NT2/D1 (cell line): ENCODE measurements around the gene CDC42EP4.

Experiments used
- DNase-seq: peaks from one replicate; pipeline ENCODE4 v3.0.0-alpha.2; 2011; ENCODE audit warnings: low read depth, low spot score
- H3K27me3 ChIP-seq: 2 replicates; pipeline ENCODE4 v1.6.0; 2011; ENCODE audit warnings: mild to moderate bottlenecking; ENCODE audit not compliant: insufficient read length, insufficient read depth
- H3K36me3 ChIP-seq: 2 replicates; pipeline ENCODE4 v1.6.1; 2011; ENCODE audit warnings: mild to moderate bottlenecking, low read length, mixed read lengths; ENCODE audit not compliant: insufficient read depth, insufficient read length
- H3K4me1 ChIP-seq: 2 replicates; pipeline ENCODE4 v1.5.1; 2011; ENCODE audit not compliant: insufficient read depth, insufficient read length
- H3K4me3 ChIP-seq: 2 replicates; pipeline ENCODE4 v1.5.1; 2011; ENCODE audit warnings: low read depth; ENCODE audit not compliant: insufficient read length
- H3K9ac ChIP-seq: 2 replicates; pipeline ENCODE4 v1.6.0; 2011; ENCODE audit warnings: low read depth; ENCODE audit not compliant: insufficient read length
- H3K9me3 ChIP-seq: 2 replicates; pipeline ENCODE4 v1.5.1; 2011; ENCODE audit warnings: mild to moderate bottlenecking, low read length; ENCODE audit not compliant: insufficient read depth
- SUZ12 ChIP-seq: IDR thresholded peaks from 2 replicates; pipeline ENCODE4 v1.6.1; 2011; ENCODE audit not compliant: insufficient read length, insufficient read depth; ENCODE audit errors: extremely low read depth
- YY1 ChIP-seq: IDR thresholded peaks from 2 replicates; pipeline ENCODE4 v1.6.1; 2011; ENCODE audit not compliant: insufficient read length, insufficient read depth
- ZNF274 ChIP-seq: IDR thresholded peaks from 2 replicates; pipeline ENCODE4 v1.6.1; 2011; ENCODE audit warnings: mild to moderate bottlenecking, low read depth, low read length

CDC42EP4 gene

GRCh38 chr17:73237714-73238113 lies 74.1 kb downstream of the CDC42EP4 start:
- Histone ChIP-seq H3K4me1 (no peaks in the 10 kb centered on the region), H3K9me3 (no peaks in the 10 kb centered on the region), H3K27me3 (no peaks in the 10 kb centered on the region), H3K36me3 (peaks cover 84% of the 10 kb centered on the region), H3K4me3 (no peak overlapping the region), H3K9ac (no peak overlapping the region)
- no peak for DNase-seq
- no peak for TF ChIP-seq YY1
- TF ChIP-seq ZNF274, result no peak
- TF ChIP-seq SUZ12, result no peak

GRCh38 chr17:73234736-73235135 lies 77.1 kb downstream of the CDC42EP4 start:
- H3K9ac ChIP-seq, result no peak overlapping the region
- H3K4me3 ChIP-seq, result no peak overlapping the region
- H3K9me3 ChIP-seq, result no peaks in the 10 kb centered on the region
- DNase-seq, result no peak
- H3K4me1 ChIP-seq, result no peaks in the 10 kb centered on the region
- H3K36me3 ChIP-seq, result peaks cover 62% of the 10 kb centered on the region
- TF ChIP-seq SUZ12 (no peak), ZNF274 (no peak), YY1 (no peak)
- H3K27me3 ChIP-seq, result no peaks in the 10 kb centered on the region
